B cell (primary cell): ENCODE measurements around the gene WDR33. TPM values are rescaled to one million over a fixed set of nuclear protein-coding genes. Genes with fewer than 3 reads are reported as not detected.

Source experiments
- ATAC-seq: fragments of 200-7000 bp; cut with Tn5 transposase; one replicate; pipeline ENCODE4 v1.10.0; 2021; ENCODE audit warnings: low read depth, mild to moderate bottlenecking, moderate number of reproducible peaks, moderate library complexity
- CTCF ChIA-PET: fragments of 350-600 bp; sonication (Branson Sonifier 250); formaldehyde crosslinking; loops from one replicate; lab custom pipeline; 2021; ENCODE audit warnings: antibody characterized with exemption, inconsistent platforms; lab: Charles Lee
- POLR2A ChIA-PET: fragments of 350-600 bp; sonication (Branson Sonifier 250); formaldehyde crosslinking; loops from one replicate; lab custom pipeline; 2021; ENCODE audit warnings: antibody characterized with exemption; lab: Charles Lee
- DNase-seq: peaks from one replicate; pipeline ENCODE4 v3.0.0; 2013
- H2AFZ ChIP-seq: 2 replicates; pipeline ENCODE4 v1.6.1; 2012; ENCODE audit warnings: mild to moderate bottlenecking, low read depth, low read length; ENCODE audit not compliant: insufficient read depth, poor library complexity, severe bottlenecking
- H3K27ac ChIP-seq, 2 donors: 1 replicate in 1 of 2; 2 replicates in 1 of 2; pipeline ENCODE4 v1.5.1; 2012 to 2013; ENCODE audit warnings: low read length in 2 of 2, mild to moderate bottlenecking in 2 of 2, moderate library complexity in 1 of 2
- H3K27me3 ChIP-seq, 4 experiments: fragments of 200-600 bp in 1 of 4; sonication (generic) in 1 of 4; replicated peaks in 1 of 4; 1 replicate in 2 of 4; 2 replicates in 2 of 4; pipeline versions ENCODE4 v1.6.1 to v1.7.0; 2013 to 2016; ENCODE audit warnings: low read length in 3 of 4, mild to moderate bottlenecking in 2 of 4, mixed read lengths in 1 of 4, moderate library complexity in 1 of 4; ENCODE audit not compliant: insufficient read depth in 4 of 4, control insufficient read depth in 3 of 4; ENCODE audit errors: control extremely low read depth in 1 of 4
- H3K36me3 ChIP-seq, 2 experiments: replicated peaks in 1 of 2; 1 replicate in 1 of 2; 2 replicates in 1 of 2; pipeline versions ENCODE4 v1.6.1 to v1.7.1; 2013; ENCODE audit warnings: low read length in 1 of 2; ENCODE audit not compliant: insufficient read depth in 2 of 2, control insufficient read depth in 1 of 2; ENCODE audit errors: control extremely low read depth in 1 of 2, extremely low read depth in 1 of 2
- H3K4me1 ChIP-seq, 2 donors: fragments of 200-600 bp in 1 of 2; sonication (generic) in 1 of 2; 1 replicate in 1 of 2; 2 replicates in 1 of 2; pipeline versions ENCODE4 v1.5.1 to v1.6.1; 2013 to 2017; ENCODE audit warnings: low read length in 2 of 2; ENCODE audit not compliant: control insufficient read depth in 2 of 2, insufficient read depth in 2 of 2
- H3K4me2 ChIP-seq: replicated peaks from 2 replicates; pipeline ENCODE3; 2012; ENCODE audit warnings: mild to moderate bottlenecking, low read depth, low read length; ENCODE audit not compliant: poor library complexity, severe bottlenecking
- H3K4me3 ChIP-seq, 5 experiments: fragments of 200-600 bp in 1 of 5; sonication (generic) in 1 of 5; 1 replicate in 3 of 5; 2 replicates in 2 of 5; pipeline versions ENCODE4 v1.5.1 to v1.7.0; 2011 to 2016; ENCODE audit warnings: low read length in 4 of 5, mild to moderate bottlenecking in 4 of 5, low read depth in 2 of 5, control low read depth in 1 of 5, moderate library complexity in 1 of 5; ENCODE audit not compliant: insufficient read depth in 1 of 5; ENCODE audit errors: control extremely low read depth in 1 of 5, extremely low read depth in 1 of 5
- H3K79me2 ChIP-seq: fragments of 200-600 bp; sonication (generic); one replicate; pipeline ENCODE4 v1.6.0; 2016; ENCODE audit warnings: low read length; ENCODE audit not compliant: control insufficient read depth, insufficient read depth
- H3K9ac ChIP-seq: fragments of 200-600 bp; sonication (generic); 2 replicates; pipeline ENCODE4 v1.6.1; 2017; ENCODE audit warnings: mild to moderate bottlenecking, low read length, moderate library complexity
- H3K9me3 ChIP-seq, 3 donors: one replicate each; pipeline versions ENCODE4 v1.6.1 to v1.7.1; 2013; ENCODE audit warnings: low read length in 2 of 3; ENCODE audit not compliant: control insufficient read depth in 2 of 3, insufficient read depth in 1 of 3; ENCODE audit errors: control extremely low read depth in 1 of 3
- H4K20me1 ChIP-seq: 2 replicates; pipeline ENCODE4 v1.6.0; 2012; ENCODE audit warnings: mild to moderate bottlenecking, low read length; ENCODE audit not compliant: insufficient read depth, control insufficient read depth, poor library complexity, severe bottlenecking
- H3K27ac Mint-ChIP-seq: one replicate; pipeline ENCODE4 v1.8.0; 2021; ENCODE audit warnings: mixed read lengths
- H3K27me3 Mint-ChIP-seq: one replicate; pipeline ENCODE4 v1.8.0; 2021; ENCODE audit warnings: mixed read lengths
- H3K4me1 Mint-ChIP-seq: one replicate; pipeline ENCODE4 v1.8.0; 2021; ENCODE audit warnings: mixed read lengths
- H3K4me3 Mint-ChIP-seq: one replicate; pipeline ENCODE4 v1.8.0; 2021; ENCODE audit warnings: mixed read lengths
- H3K9me3 Mint-ChIP-seq: one replicate; pipeline ENCODE4 v1.8.0; 2022; ENCODE audit warnings: mixed read lengths; ENCODE audit not compliant: insufficient read depth
- EZH2 ChIP-seq: IDR thresholded peaks from 2 replicates; pipeline ENCODE4 v1.6.1; 2012; ENCODE audit warnings: borderline replicate concordance, low read depth, mild to moderate bottlenecking, moderate library complexity, low read length; ENCODE audit not compliant: insufficient read depth, poor library complexity, severe bottlenecking
- WGBS: methylation state at CpG from one replicate; pipeline ENCODE4 v1.1.5; 2013; ENCODE audit warnings: missing lambda C conversion rate; ENCODE audit not compliant: insufficient coverage; 5-methylcytosine and 5-hydroxymethylcytosine counted together
- intact Hi-C: fragments of 100-400 bp; cut with micrococcal nuclease; formaldehyde crosslinking; loops from one replicate; pipeline ENCODE4 v1.10.0; 2022
- polyA plus RNA-seq: library from polyadenylated mRNA; depleted of rRNA; stranded (reverse); fragments of >200 nt; gene quantifications from 2 replicates; pipeline ENCODE4 v1.2.3, GENCODE V29; 2012
- total RNA-seq, 2 donors: library from RNA; stranded (reverse); fragments of 120-200 nt in 1 of 2; gene quantifications; 1 replicate in 1 of 2; 2 replicates in 1 of 2; pipeline versions ENCODE4 v1.2.3 to v1.2.4, GENCODE V29; 2013 to 2022
- TF ChIP-seq, protein P1 (sequence below): fragments of 200-600 bp; IDR thresholded peaks from one replicate; pipeline ENCODE4 v1.8.0; 2022; ENCODE audit warnings: antibody characterized with exemption, mild to moderate bottlenecking

WDR33 gene
- total and polyA plus RNA-seq, 2 donors (not counting 1 experiment from before 2014, with no cell fraction given): 17.2 to 101 TPM

DNA sequence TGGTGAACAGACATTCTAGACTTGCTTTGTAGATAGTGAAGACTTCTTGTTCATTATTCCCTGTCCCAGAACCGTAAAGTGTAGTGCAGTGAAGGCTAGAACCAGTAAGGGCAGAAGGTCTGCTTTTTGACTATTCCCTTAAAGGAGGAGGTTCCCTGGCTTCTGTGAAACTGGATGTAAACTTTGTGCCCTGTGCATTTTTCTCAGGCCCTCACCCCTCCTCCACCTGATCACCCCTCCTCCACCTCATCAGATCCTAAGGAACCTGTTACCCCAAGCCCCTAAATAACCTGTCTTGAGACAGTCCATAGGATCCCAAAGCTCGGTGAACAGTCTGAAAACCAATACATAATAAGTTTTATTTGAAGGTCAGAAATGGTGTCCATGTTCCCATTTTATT is 75.9 kb downstream of the WDR33 start:
- ATAC-seq (no peak), DNase-seq (no peak)
- Histone ChIP-seq H3K27ac (no peak overlapping the region), H3K4me3 (no peak overlapping the region), H3K27me3 (no peaks in the 10 kb centered on the region), H4K20me1 (no peaks in the 10 kb centered on the region), H3K9me3 (no peaks in the 10 kb centered on the region), H3K79me2 (no peaks in the 10 kb centered on the region), H3K4me2 (no peak overlapping the region), H3K36me3 (peaks cover 0 to 12% of the 10 kb centered on the region in 2 experiments), H2AFZ (no peak overlapping the region), H3K9ac (no peak overlapping the region), H3K4me1 (no peaks in the 10 kb centered on the region)
- ChIA-PET POLR2A (no interaction called here), CTCF (no interaction called here)
- 100% methylated on average over 1 of the region's 2 CpGs for WGBS
- TF ChIP-seq, protein P1, sequence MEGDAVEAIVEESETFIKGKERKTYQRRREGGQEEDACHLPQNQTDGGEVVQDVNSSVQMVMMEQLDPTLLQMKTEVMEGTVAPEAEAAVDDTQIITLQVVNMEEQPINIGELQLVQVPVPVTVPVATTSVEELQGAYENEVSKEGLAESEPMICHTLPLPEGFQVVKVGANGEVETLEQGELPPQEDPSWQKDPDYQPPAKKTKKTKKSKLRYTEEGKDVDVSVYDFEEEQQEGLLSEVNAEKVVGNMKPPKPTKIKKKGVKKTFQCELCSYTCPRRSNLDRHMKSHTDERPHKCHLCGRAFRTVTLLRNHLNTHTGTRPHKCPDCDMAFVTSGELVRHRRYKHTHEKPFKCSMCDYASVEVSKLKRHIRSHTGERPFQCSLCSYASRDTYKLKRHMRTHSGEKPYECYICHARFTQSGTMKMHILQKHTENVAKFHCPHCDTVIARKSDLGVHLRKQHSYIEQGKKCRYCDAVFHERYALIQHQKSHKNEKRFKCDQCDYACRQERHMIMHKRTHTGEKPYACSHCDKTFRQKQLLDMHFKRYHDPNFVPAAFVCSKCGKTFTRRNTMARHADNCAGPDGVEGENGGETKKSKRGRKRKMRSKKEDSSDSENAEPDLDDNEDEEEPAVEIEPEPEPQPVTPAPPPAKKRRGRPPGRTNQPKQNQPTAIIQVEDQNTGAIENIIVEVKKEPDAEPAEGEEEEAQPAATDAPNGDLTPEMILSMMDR: no peak
- no peak for TF ChIP-seq EZH2
- H3K27ac Mint-ChIP-seq: no peak overlapping the region
- H3K4me3 Mint-ChIP-seq: no peak overlapping the region
- H3K27me3 Mint-ChIP-seq: no peaks in the 10 kb centered on the region
- no peaks in the 10 kb centered on the region for H3K4me1 Mint-ChIP-seq
- no peaks in the 10 kb centered on the region for H3K9me3 Mint-ChIP-seq
- intact Hi-C loops: no loop called here

DNA sequence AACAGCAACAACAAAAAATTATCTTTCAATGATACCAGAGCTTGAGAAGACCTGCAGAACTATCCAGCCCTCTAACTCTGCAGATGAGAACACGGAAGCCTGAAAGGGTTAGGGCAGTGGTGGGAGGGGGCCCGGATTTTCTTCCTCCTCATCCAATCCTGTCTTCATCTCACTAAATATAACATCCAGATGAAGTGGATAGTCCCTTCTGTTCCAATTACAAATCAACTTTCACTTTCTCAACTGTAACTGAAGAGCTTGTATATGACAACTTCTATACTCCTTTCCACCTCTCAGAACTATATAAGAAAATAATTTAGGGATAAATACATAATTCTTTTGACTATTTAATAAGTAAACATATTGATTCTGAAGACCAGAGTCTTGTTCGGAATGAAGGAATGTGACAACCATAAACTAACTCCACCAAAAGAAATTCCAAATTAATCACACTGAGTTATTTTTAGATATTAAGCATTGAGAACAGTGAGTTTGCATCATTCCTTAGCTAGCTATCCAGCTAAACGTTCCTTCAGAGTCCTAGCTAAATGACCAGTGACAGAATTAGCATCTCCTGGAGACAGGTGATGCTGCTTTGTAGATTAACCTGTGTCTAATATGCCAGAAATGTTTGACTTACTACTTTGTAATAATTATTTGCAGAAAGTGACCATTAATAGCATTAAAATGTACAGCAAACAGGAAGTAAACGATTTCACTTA is 77.0 kb downstream of the WDR33 start:
- no peak overlapping the region for H3K4me3 ChIP-seq
- no peaks in the 10 kb centered on the region for H3K27me3 ChIP-seq
- ATAC-seq (no peak), DNase-seq (no peak)
- H3K27ac ChIP-seq: no peak overlapping the region
- WGBS: 83% methylated on average over 1 of the region's 5 CpGs
- TF ChIP-seq EZH2: no peak
- TF ChIP-seq, protein P1: no peak
- H3K4me1 ChIP-seq: no peaks in the 10 kb centered on the region
- H3K27ac Mint-ChIP-seq: no peak overlapping the region
- H2AFZ ChIP-seq: no peak overlapping the region
- ChIA-PET POLR2A (no interaction called here), CTCF (interaction anchor here (0.8 kb wide), 1 partner anchor 16 kb away, joined by 3 read pairs; no protein-coding TSS in a partner anchor)
- no peak overlapping the region for H3K9ac ChIP-seq
- no peaks in the 10 kb centered on the region for H4K20me1 ChIP-seq
- no peaks in the 10 kb centered on the region for H3K9me3 ChIP-seq
- H3K36me3 ChIP-seq: peaks cover 0 to 12% of the 10 kb centered on the region in 2 experiments
- H3K4me3 Mint-ChIP-seq: no peak overlapping the region
- H3K9me3 Mint-ChIP-seq: no peaks in the 10 kb centered on the region
- H3K27me3 Mint-ChIP-seq: no peaks in the 10 kb centered on the region
- H3K4me1 Mint-ChIP-seq: no peaks in the 10 kb centered on the region
- no peak overlapping the region for H3K4me2 ChIP-seq
- intact Hi-C loops: no loop called here
- no peaks in the 10 kb centered on the region for H3K79me2 ChIP-seq
